ENCODE results near the gene NCK1.

NCK1 gene

GRCh38 chr3:136989781-136990524 lies 127.9 kb downstream of the NCK1 start:
- DNase-seq: peak; percentile 8

GRCh38 chr3:136990826-136991225 lies 128.8 kb downstream of the NCK1 start:
- no peak for DNase-seq

- no peak for DNase-seq
Observed at GRCh38 chr3:136992115-136992514, 130.1 kb downstream of the NCK1 start.

- peak; percentile 63 for DNase-seq
Observed at GRCh38 chr3:136994772-136995516, 132.9 kb downstream of the NCK1 start.

- DNase-seq: no peak
Observed at GRCh38 chr3:136995652-136996051, 133.6 kb downstream of the NCK1 start.

All from NCI-H1092 (cell line).